ENCODE results near the gene EVPL.
"Not testable (repeated sequence)": the region's sequence is repeated elsewhere in the genome, so short reads cannot be mapped to it uniquely, and the experiment has no call there.

The EVPL gene

GRCh38 chr17:75996665-75997590 lies 30.2 kb downstream of the EVPL start:
- peak; percentile 25 for DNase-seq (ENCODE audit: low spot score)

DNA sequence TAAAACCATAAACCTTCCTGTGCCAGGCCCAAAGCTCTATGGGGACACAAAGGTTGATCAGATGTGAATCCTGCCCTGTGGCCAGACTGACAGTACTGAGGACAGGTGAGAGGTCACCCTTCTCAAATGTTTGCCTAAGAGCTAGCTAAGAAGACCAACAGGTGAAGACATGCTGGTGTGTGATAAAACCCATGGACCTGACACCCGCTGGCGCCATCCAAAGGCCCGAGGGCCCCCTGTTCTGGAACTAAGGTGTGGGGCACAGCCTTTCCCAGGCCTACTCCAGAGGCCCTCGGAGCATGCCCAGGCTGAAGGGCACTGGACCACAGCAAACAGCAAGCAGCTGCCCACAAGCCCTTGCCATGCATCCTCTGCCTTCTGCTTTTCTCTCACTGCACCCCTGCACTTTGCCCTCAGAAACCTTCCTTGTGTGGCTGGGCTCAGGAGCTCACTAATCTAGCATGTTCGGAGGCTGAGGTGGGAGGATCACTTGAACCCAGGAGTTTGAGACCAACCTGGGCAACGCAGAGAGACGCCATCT lies 31.7 kb downstream of the EVPL start:
- no peak for DNase-seq (ENCODE audit: low spot score)

GRCh38 chr17:75994802-75995370 lies 32.2 kb downstream of the EVPL start:
- DNase-seq (ENCODE audit: low spot score), result no peak

DNA sequence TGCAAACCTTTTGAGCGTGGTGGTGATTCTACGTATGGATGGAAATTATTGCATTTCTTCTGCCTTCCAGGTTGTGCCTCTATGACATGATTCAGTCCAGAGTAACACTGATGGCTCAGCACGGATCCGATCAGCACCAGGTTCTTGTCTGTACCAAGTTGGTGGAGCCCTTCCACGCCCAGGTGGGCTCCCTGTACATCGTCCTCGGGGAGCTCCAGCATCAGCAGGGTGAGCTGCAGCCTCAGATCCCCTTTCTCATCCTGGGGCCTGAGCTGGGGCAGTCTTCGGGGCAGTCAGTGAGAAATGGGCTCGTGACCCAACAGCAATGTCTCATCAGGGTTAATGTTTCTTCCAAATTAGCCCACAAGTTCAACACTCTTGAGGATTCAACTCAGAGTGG lies 35.7 kb downstream of the EVPL start:
- DNase-seq (ENCODE audit: low spot score), result no peak

DNA sequence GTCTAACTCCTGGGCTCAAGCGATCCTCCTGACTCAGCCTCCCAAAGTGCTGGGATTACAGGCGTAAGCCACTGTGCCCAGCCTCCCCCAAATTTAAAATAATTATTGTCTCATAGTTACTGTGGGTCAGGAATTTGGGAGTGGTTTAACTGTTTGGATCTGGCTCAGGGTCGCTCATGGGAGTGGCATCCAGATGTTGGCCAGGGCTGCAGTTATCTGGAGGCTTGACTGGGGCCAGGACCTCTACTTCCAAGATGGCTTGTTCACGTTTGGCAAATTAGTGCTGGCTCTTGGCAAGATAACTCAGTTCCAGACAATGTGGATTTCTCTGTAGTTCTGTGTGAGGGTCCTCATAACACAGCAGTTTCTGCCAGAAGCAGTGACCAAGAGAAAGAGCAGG lies 40.1 kb downstream of the EVPL start:
- DNase-seq (ENCODE audit: low spot score), result no peak

GRCh38 chr17:75985986-75986385 lies 41.1 kb downstream of the EVPL start:
- no peak for DNase-seq (ENCODE audit: low spot score)

DNA sequence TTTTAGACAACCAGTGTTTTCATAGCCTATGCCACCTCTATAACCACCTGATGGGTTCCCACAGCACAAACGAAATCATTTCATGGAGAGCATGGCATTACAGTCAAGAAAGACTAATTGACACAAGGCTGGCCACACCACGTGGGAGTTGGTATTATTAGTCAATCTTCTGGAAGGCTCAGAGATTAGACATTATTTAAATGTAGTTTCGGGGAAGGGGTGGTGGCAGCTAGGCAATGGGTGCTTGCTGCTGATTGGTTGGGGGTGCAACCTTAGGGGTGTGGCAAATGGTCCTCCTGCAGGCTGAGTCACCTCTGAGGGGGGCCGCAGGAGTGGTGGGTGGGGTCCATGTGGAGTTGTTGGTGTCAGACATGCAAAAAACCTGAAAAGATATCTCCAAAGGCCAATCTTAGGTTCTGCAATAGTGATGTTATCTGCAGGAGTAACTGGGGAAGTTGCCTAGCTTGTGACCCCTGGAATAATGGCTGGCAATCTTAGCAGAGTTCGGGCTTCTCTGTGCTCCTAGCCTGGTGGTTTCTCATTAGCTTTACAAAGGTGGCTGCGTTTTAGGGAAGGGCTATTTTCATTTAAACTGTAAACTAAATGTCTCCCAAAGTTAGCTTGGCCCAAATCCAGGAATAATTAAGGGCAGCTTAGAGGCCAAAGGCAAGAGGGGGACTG lies 43.5 kb downstream of the EVPL start:
- no peak for DNase-seq (ENCODE audit: low spot score)

DNA sequence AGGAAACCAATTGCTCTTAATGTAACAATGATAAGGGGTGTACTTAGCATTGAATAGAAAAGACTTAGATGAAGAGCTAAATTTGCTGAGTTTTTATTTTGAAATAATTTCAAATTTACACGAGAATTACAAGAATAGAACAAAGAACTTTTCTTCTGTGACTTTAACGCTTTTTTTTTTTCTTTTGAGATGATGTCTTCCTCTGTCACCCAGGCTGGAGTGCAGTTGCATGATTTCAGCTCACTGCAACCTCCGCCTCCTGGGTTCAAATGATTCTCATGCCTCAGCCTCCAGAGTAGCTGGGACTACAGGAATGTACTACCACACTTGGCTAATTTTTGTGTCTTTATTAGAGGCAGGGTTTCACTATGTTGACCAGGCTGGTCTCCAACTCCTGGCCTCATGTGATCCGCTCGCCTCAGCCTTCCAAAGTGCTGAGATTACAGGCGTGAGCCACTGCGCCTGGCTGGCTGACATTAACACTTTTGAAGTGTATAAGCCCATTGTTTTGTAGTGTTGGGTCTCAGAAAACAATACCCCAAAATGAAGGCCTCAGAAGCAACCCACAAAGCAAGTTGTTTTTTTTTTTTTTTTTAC lies 46.0 kb downstream of the EVPL start:
- DNase-seq (ENCODE audit: low spot score), result no peak

DNA sequence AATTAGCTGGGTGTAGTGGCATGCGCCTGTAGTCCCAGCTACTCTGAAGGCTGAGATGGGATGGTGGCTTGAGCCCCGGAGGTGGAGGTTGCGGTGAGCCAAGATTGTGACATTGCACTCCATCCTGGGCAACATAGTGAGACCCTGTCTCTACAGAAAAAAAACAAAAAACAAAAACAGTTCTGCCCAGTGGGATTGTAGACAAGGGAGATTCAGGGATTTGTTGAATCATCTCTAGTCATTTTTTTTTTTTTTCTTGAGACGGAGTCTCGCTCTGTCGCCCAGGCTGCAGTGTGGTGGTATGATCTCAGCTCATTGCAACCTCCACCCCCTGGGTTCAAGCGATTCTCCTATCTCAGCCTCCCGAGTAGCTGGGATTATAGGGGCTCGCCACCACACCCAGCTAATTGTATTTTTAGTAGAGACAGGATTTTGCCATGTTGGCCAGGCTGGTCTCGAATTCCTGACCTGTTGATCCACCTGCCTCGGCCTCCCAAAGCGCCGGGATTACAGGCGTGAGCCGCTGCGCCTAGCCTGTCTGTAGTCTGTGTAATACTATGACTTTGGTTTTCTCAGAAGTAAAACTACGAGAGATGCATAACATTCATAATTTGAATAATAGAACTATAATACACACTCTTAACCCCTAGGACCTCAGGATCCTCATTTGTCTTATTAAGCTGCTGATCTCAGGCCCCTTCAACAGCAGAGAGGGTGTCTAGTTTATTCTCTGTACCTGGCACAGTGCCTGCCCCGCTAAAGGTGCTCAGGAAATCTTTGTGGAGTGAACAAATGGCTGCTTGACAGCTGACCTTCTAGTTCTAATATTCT lies 46.7 kb downstream of the EVPL start:
- no peak for DNase-seq (ENCODE audit: low spot score)

DNA sequence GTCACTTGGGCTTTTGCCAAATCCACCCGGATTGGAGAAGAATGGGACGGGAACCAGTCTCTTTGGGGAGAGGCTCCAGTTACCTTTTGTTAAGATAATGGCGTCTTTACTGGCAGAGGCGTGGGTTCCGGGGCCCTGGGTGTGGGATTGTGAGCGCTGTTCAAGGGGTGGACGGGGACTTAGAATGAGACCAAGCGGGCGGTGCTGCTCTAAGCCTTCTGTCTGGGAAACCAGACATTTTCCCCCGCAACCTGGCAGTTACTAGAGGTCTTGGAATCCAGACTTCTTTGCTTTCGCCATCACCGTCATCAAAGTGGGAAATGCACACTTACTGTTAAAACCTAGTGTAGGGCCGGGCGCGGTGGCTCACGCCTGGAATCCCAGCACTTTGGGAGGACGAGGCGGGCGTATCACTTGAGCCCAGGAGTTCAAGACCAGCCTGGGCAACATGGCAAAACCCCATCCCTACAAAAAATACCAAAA lies 47.4 kb downstream of the EVPL start:
- no peak for DNase-seq (ENCODE audit: low spot score)

GRCh38 chr17:75978938-75979704 lies 48.0 kb downstream of the EVPL start, which contains the start of the genes ACOX1 and TEN1:
TSS of gene ACOX1 (minus strand) at chr17:75979166. CDS start at chr17:75979073, 93 bp downstream.
TSS of gene TEN1 (plus strand) at chr17:75979240. CDS start at chr17:75986193, 6,953 bp downstream.
- peak; percentile 95 for DNase-seq (ENCODE audit: low spot score)

- no peak for DNase-seq (ENCODE audit: low spot score)
Observed at GRCh38 chr17:75976175-75976848, 50.8 kb downstream of the EVPL start.

GRCh38 chr17:75975757-75976174 lies 51.3 kb downstream of the EVPL start:
- no peak for DNase-seq (ENCODE audit: low spot score)

DNA sequence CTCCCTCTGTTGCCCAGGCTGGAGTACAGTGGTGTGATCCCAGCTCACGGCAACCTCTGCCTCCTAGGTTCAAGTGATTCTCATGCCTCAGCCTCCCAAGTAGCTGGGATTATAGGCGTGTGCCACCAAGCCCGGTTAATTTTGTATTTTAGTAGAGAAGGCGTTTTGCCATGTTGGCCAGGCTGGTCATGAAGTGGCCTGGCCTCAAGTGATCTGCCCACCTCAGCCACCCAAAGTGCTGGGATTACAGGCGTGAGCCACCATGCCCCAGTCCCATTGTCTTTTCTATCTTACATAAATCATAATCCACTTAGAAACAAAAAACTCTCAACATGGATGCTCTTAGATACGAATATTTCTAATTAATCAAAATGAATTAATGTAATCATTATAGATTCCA lies 51.9 kb downstream of the EVPL start:
- DNase-seq (ENCODE audit: low spot score), result not testable (repeated sequence)

- no peak for DNase-seq (ENCODE audit: low spot score)
Observed at GRCh38 chr17:75970626-75971025, 56.5 kb downstream of the EVPL start.

- no peak for DNase-seq (ENCODE audit: low spot score)
Observed at GRCh38 chr17:75970011-75970523, 57.0 kb downstream of the EVPL start.

- not testable (repeated sequence) for DNase-seq (ENCODE audit: low spot score)
Observed at GRCh38 chr17:75969044-75969443, 58.1 kb downstream of the EVPL start.

DNA sequence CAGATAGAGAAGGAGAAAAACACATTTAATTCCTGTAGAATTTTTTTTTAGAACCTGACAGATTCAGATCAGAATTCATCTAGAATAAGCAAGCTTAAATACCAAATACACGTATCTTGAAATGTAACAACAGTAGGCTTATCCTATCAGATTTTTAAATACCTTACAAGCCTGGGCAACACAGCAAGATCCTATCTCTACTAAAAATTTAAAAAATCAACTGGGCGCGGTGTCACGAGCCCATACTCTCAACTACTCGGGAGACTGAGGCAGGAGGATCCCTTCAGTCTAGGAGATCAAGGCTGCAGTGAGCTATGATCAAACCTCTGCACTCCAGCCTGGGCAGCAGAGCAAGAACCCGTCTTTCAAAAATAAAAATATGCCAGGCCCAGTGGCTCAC lies 61.6 kb downstream of the EVPL start:
- no peak for DNase-seq (ENCODE audit: low spot score)

GRCh38 chr17:75959839-75960511 lies 67.1 kb downstream of the EVPL start:
- DNase-seq (ENCODE audit: low spot score), result no peak

Measured in CD4-positive, alpha-beta T cell treated with Interleukin-2 at 100 ng/mL for 4 hours (primary cell).